Stimulated activated CD4-positive, alpha-beta T cell treated with anti-CD3 and anti-CD28 coated beads, Interleukin-12 subunit alpha, Interleukin-12 subunit beta, amount 100 ng/mL, for 4 hours (primary cell): ENCODE measurements around the gene ATP10B.

Experiments used
- DNase-seq: peaks from one replicate; pipeline ENCODE4 v3.0.0-alpha.2; 2020

The ATP10B gene

GRCh38 chr5:160679567-160680309 is 172.3 kb downstream of the ATP10B start:
- no peak for DNase-seq

- DNase-seq = no peak
These were observed 176.0 kb downstream of the ATP10B start for GRCh38 chr5:160675988-160676387.

- no peak for DNase-seq
These were observed 177.1 kb downstream of the ATP10B start for GRCh38 chr5:160674901-160675300.

GRCh38 chr5:160672521-160672920 is 179.5 kb downstream of the ATP10B start:
- no peak for DNase-seq

GRCh38 chr5:160668356-160668755 is 183.7 kb downstream of the ATP10B start:
- no peak for DNase-seq

GRCh38 chr5:160667160-160667559 is 184.9 kb downstream of the ATP10B start:
- no peak for DNase-seq

- DNase-seq = no peak
These were observed 186.6 kb downstream of the ATP10B start for GRCh38 chr5:160665460-160665859.

- DNase-seq = no peak
These were observed 191.9 kb downstream of the ATP10B start for GRCh38 chr5:160660132-160660531.

- DNase-seq = no peak
These were observed 194.2 kb downstream of the ATP10B start for GRCh38 chr5:160657622-160658458.

GRCh38 chr5:160657068-160657507 is 194.9 kb downstream of the ATP10B start:
- no peak for DNase-seq

- no peak for DNase-seq
These were observed 196.3 kb downstream of the ATP10B start for GRCh38 chr5:160655717-160656116.

GRCh38 chr5:160651692-160652645 is 200.0 kb downstream of the ATP10B start:
- DNase-seq = no peak

- DNase-seq = no peak
These were observed 202.7 kb downstream of the ATP10B start for GRCh38 chr5:160649304-160649703.

GRCh38 chr5:160646033-160646432 is 206.0 kb downstream of the ATP10B start:
- DNase-seq = no peak

GRCh38 chr5:160643616-160644240 is 208.3 kb downstream of the ATP10B start:
- no peak for DNase-seq

GRCh38 chr5:160641405-160641804 is 210.6 kb downstream of the ATP10B start:
- DNase-seq = no peak

- no peak for DNase-seq
These were observed 211.6 kb downstream of the ATP10B start for GRCh38 chr5:160640406-160640805.

GRCh38 chr5:160638161-160638742 is 213.8 kb downstream of the ATP10B start:
- DNase-seq = no peak

GRCh38 chr5:160637357-160638090 is 214.5 kb downstream of the ATP10B start:
- DNase-seq = no peak

- DNase-seq = no peak
These were observed 216.3 kb downstream of the ATP10B start for GRCh38 chr5:160635663-160636062.

GRCh38 chr5:160635046-160635445 is 217.0 kb downstream of the ATP10B start:
- DNase-seq = no peak
